Panc1 (cell line): Measurements from ENCODE around the gene GRM1. TPM values are rescaled to one million over a fixed set of nuclear protein-coding genes. Genes with fewer than 3 reads are reported as not detected.

Source experiments
- ATAC-seq: fragments of 200-7000 bp; cut with Tn5 transposase; 2 replicates; pipeline ENCODE4 v1.9.1; 2020; ENCODE audit warnings: mild to moderate bottlenecking, moderate library complexity
- BruUV-seq: library from RNA; stranded (reverse); fragments of 400-500 nt; replicated peaks from 2 replicates; lab custom pipeline; 2021; lab: Mats Ljungman, UMichigan
- CTCF ChIA-PET: fragments of 300-600 bp; sonication (Branson Sonifier 250); formaldehyde crosslinking; loops from one replicate; lab custom pipeline; 2022; ENCODE audit warnings: antibody characterized with exemption; lab: Charles Lee
- POLR2A ChIA-PET: fragments of 300-600 bp; sonication (Branson Sonifier 250); formaldehyde crosslinking; loops from one replicate; lab custom pipeline; 2022; ENCODE audit warnings: antibody characterized with exemption; lab: Charles Lee
- DNase-seq: peaks from one replicate; pipeline ENCODE4 v3.0.0-alpha.2; 2010; ENCODE audit warnings: low read depth, low spot score
- H3K27ac ChIP-seq: 2 replicates; pipeline ENCODE4 v1.5.1; 2011; ENCODE audit warnings: mild to moderate bottlenecking, low read length, inconsistent platforms
- H3K27me3 ChIP-seq: fragments of 200-500 bp; sonication (Bioruptor generic); 2 replicates; pipeline ENCODE4 v1.6.0; 2014; ENCODE audit warnings: low read length, inconsistent platforms; ENCODE audit not compliant: control insufficient read depth, insufficient read depth
- H3K36me3 ChIP-seq: fragments of 200-500 bp; sonication (Bioruptor generic); 2 replicates; pipeline ENCODE4 v1.5.1; 2014; ENCODE audit warnings: inconsistent platforms, mild to moderate bottlenecking, low read length, moderate library complexity; ENCODE audit not compliant: control insufficient read depth, insufficient read depth
- H3K4me1 ChIP-seq: 2 replicates; pipeline ENCODE4 v1.5.1; 2011; ENCODE audit warnings: inconsistent platforms, mild to moderate bottlenecking, low read length, moderate library complexity; ENCODE audit not compliant: control insufficient read depth, insufficient read depth
- H3K4me3 ChIP-seq, 2 experiments: 2 replicates each; pipeline ENCODE4 v1.5.1; 2011 to 2012; ENCODE audit warnings: low read depth in 2 of 2, low read length in 2 of 2, mild to moderate bottlenecking in 2 of 2, inconsistent platforms in 1 of 2, moderate library complexity in 1 of 2
- H3K9me3 ChIP-seq: fragments of 200-500 bp; sonication (Bioruptor generic); 2 replicates; pipeline ENCODE4 v1.5.1; 2014; ENCODE audit warnings: low read depth, mild to moderate bottlenecking, inconsistent platforms, low read length, moderate library complexity; ENCODE audit not compliant: control insufficient read depth, insufficient read depth
- CTCF ChIP-seq: fragments of 450-650 bp; IDR thresholded peaks from 2 replicates; pipeline ENCODE4 v1.5.1; 2017; ENCODE audit warnings: mild to moderate bottlenecking
- POLR2AphosphoS5 ChIP-seq: IDR thresholded peaks from 2 replicates; pipeline ENCODE4 v1.6.1; 2012; ENCODE audit warnings: mild to moderate bottlenecking, low read depth, low read length, moderate library complexity
- REST ChIP-seq, 2 experiments: IDR thresholded peaks; 2 replicates each; pipeline ENCODE4 v1.6.1; 2011 to 2012; ENCODE audit warnings: low read depth in 2 of 2, control low read depth in 1 of 2, low read length in 1 of 2, mild to moderate bottlenecking in 1 of 2, moderate library complexity in 1 of 2; ENCODE audit not compliant: insufficient read depth in 1 of 2
- SIN3A ChIP-seq: IDR thresholded peaks from 2 replicates; pipeline ENCODE4 v1.6.1; 2012; ENCODE audit warnings: low read depth, mild to moderate bottlenecking, low read length, moderate library complexity, borderline replicate concordance; ENCODE audit not compliant: insufficient read depth
- TCF7L2 ChIP-seq: IDR thresholded peaks from 2 replicates; pipeline ENCODE4 v1.6.1; 2011; ENCODE audit warnings: mild to moderate bottlenecking, low read depth, low read length, inconsistent platforms
- in situ Hi-C: cut with HindIII; loops from 2 replicates; pipeline ENCODE4 v1.10.0; 2016; ENCODE audit warnings: low sequenced_read_pairs, low pct_unique_long_range_greater_than_20kb
- intact Hi-C: fragments of 100-400 bp; cut with micrococcal nuclease; formaldehyde crosslinking; loops from one replicate; pipeline ENCODE4 v1.10.0; 2022; ENCODE audit not compliant: unreplicated experiment
- total RNA-seq: library from RNA; stranded (reverse); gene quantifications from one replicate; pipeline ENCODE4 v1.2.1, GENCODE V29; 2021; ENCODE audit not compliant: unreplicated experiment

GRM1 gene
- total RNA-seq, 1 experiment from 2014 or later, result not detected

GRCh38 chr6:146244630-146245143 is 215.8 kb downstream of the GRM1 start:
- DNase-seq, result no peak
- ChIA-PET CTCF (no interaction called here), POLR2A (no interaction called here)
- ATAC-seq, result no peak
- no TSS peak for BruUV-seq
- no peaks in the 10 kb centered on the region for H3K27me3 ChIP-seq
- H3K36me3 ChIP-seq, result no peaks in the 10 kb centered on the region
- TF ChIP-seq TCF7L2 (no peak), POLR2AphosphoS5 (no peak), SIN3A (no peak), REST (IDR thresholded peaks at IDR 0.05; ENCODE audit: insufficient read depth in 1 of 2, low read depth in 2 of 2, low read length in 1 of 2) (no peak), CTCF (no peak)
- peaks cover 3% of the 10 kb centered on the region; the same call in 1 of the 2 replicates for H3K9me3 ChIP-seq
- intact Hi-C loops (no loop called here), in situ Hi-C loops (no loop called here)
- H3K4me3 ChIP-seq, result no peak overlapping the region
- no peaks in the 10 kb centered on the region for H3K4me1 ChIP-seq
- no peak overlapping the region for H3K27ac ChIP-seq

- Histone ChIP-seq H3K27me3 (no peaks in the 10 kb centered on the region), H3K4me1 (no peaks in the 10 kb centered on the region), H3K36me3 (no peaks in the 10 kb centered on the region), H3K4me3 (no peak overlapping the region), H3K27ac (no peak overlapping the region), H3K9me3 (peaks cover 3% of the 10 kb centered on the region; the same call in 1 of the 2 replicates)
- TF ChIP-seq POLR2AphosphoS5, result no peak
- TF ChIP-seq CTCF, result no peak
- no peak for TF ChIP-seq TCF7L2
- no peak for TF ChIP-seq SIN3A
- no peak for TF ChIP-seq REST (IDR thresholded peaks at IDR 0.05; ENCODE audit: insufficient read depth in 1 of 2, low read depth in 2 of 2, low read length in 1 of 2)
- in situ Hi-C loops, result no loop called here
- POLR2A ChIA-PET, result no interaction called here
- CTCF ChIA-PET, result no interaction called here
- ATAC-seq (no peak), DNase-seq (no peak)
- intact Hi-C loops, result no loop called here
- no TSS peak for BruUV-seq
Observed at GRCh38 chr6:146246028-146246427, 217.2 kb downstream of the GRM1 start.
